Measurements from ENCODE around the gene CTDSP1.
A peak's percentile ranks its signal among the peaks of the same experiment; 100 is the strongest.

The CTDSP1 gene

GRCh38 chr2:218398437-218399390 is 954 bp upstream of the CTDSP1 start:
- Histone ChIP-seq H3K27me3 (replicated peaks; ENCODE audit: insufficient read depth, low read length) (peaks cover 24% of the 10 kb centered on the region), H3K36me3 (replicated peaks; ENCODE audit: insufficient read depth, low read length) (no peaks in the 10 kb centered on the region), H3K9me2 (replicated peaks; ENCODE audit: insufficient read depth, low read length) (no peaks in the 10 kb centered on the region), H3K4me2 (ENCODE audit: low read depth, low read length) (peak overlapping the region; percentile 92), H3K4me3 (ENCODE audit: low read length) (peak overlapping the region; percentile 45; the same call in 1 of the 2 replicates), H3K9ac (ENCODE audit: low read length) (no peak overlapping the region), H3K9me3 (replicated peaks; ENCODE audit: insufficient read depth, low read length) (no peaks in the 10 kb centered on the region), H3K4me1 (ENCODE audit: low read length) (peaks cover 20% of the 10 kb centered on the region), H3K27ac (ENCODE audit: low read length) (no peak overlapping the region), H2AFZ (ENCODE audit: low read length) (peak overlapping the region; percentile 69; the same call in 1 of the 2 replicates), H3F3A (ENCODE audit: insufficient read depth, low read length) (no peaks in the 10 kb centered on the region), H4K20me1 (ENCODE audit: insufficient read depth, low read length) (no peaks in the 10 kb centered on the region), H3K79me2 (ENCODE audit: low read length) (peaks cover 28% of the 10 kb centered on the region)
- no peak for DNase-seq
- no peak for TF ChIP-seq EZH2 (optimal IDR thresholded peaks at IDR 0.05; ENCODE audit: low read depth, low read length)
- TF ChIP-seq EZH2phosphoT487 (IDR thresholded peaks at IDR 0.05; ENCODE audit: low read length) = no peak
- TF ChIP-seq CTCF (IDR thresholded peaks at IDR 0.05; ENCODE audit: low read length) = no peak

GRCh38 chr2:218400167-218400929 is 680 bp downstream of the CTDSP1 start:
- Histone ChIP-seq H3K9me3 (replicated peaks; ENCODE audit: insufficient read depth, low read length) (no peaks in the 10 kb centered on the region), H3K79me2 (ENCODE audit: low read length) (peaks cover 28% of the 10 kb centered on the region), H4K20me1 (ENCODE audit: insufficient read depth, low read length) (no peaks in the 10 kb centered on the region), H3K36me3 (replicated peaks; ENCODE audit: insufficient read depth, low read length) (no peaks in the 10 kb centered on the region), H3K4me1 (ENCODE audit: low read length) (peaks cover 24% of the 10 kb centered on the region), H3K27me3 (replicated peaks; ENCODE audit: insufficient read depth, low read length) (peaks cover 24% of the 10 kb centered on the region), H3K4me3 (ENCODE audit: low read length) (peak overlapping the region; percentile 80), H3F3A (ENCODE audit: insufficient read depth, low read length) (peaks cover 2% of the 10 kb centered on the region; the same call in 1 of the 2 replicates), H3K27ac (ENCODE audit: low read length) (peak overlapping the region; percentile 52; the same call in 1 of the 2 replicates), H3K9me2 (replicated peaks; ENCODE audit: insufficient read depth, low read length) (no peaks in the 10 kb centered on the region), H2AFZ (ENCODE audit: low read length) (peak overlapping the region; percentile 56; the same call in 1 of the 2 replicates), H3K9ac (ENCODE audit: low read length) (peak overlapping the region; percentile 89), H3K4me2 (ENCODE audit: low read depth, low read length) (peak overlapping the region; percentile 77; the same call in 1 of the 2 replicates)
- DNase-seq = peak; percentile 19
- no peak for TF ChIP-seq CTCF (IDR thresholded peaks at IDR 0.05; ENCODE audit: low read length)

- Histone ChIP-seq H3K9me3 (replicated peaks; ENCODE audit: insufficient read depth, low read length) (no peaks in the 10 kb centered on the region), H3K27ac (ENCODE audit: low read length) (no peak overlapping the region), H2AFZ (ENCODE audit: low read length) (no peak overlapping the region), H3K27me3 (replicated peaks; ENCODE audit: insufficient read depth, low read length) (peaks cover 24% of the 10 kb centered on the region), H3K9ac (ENCODE audit: low read length) (peak overlapping the region; percentile 89; the same call in 1 of the 2 replicates), H3F3A (ENCODE audit: insufficient read depth, low read length) (peaks cover 9% of the 10 kb centered on the region; the same call in 1 of the 2 replicates), H3K79me2 (ENCODE audit: low read length) (peaks cover 28% of the 10 kb centered on the region), H3K4me1 (ENCODE audit: low read length) (peaks cover 30% of the 10 kb centered on the region), H3K36me3 (replicated peaks; ENCODE audit: insufficient read depth, low read length) (no peaks in the 10 kb centered on the region), H3K9me2 (replicated peaks; ENCODE audit: insufficient read depth, low read length) (no peaks in the 10 kb centered on the region), H3K4me2 (ENCODE audit: low read depth, low read length) (peak overlapping the region; percentile 77; the same call in 1 of the 2 replicates), H3K4me3 (ENCODE audit: low read length) (peak overlapping the region; percentile 80), H4K20me1 (ENCODE audit: insufficient read depth, low read length) (no peaks in the 10 kb centered on the region)
- no peak for DNase-seq
- TF ChIP-seq EZH2 (optimal IDR thresholded peaks at IDR 0.05; ENCODE audit: low read depth, low read length) = no peak
- no peak for TF ChIP-seq EZH2phosphoT487 (IDR thresholded peaks at IDR 0.05; ENCODE audit: low read length)
- no peak for TF ChIP-seq CTCF (IDR thresholded peaks at IDR 0.05; ENCODE audit: low read length)
These were observed 1.5 kb downstream of the CTDSP1 start for GRCh38 chr2:218400930-218401881.
